Common myeloid progenitor, CD34-positive (primary cell): ENCODE data around the gene LIMCH1.
A peak's percentile ranks its signal among the peaks of the same experiment; 100 is the strongest.
"Not testable (repeated sequence)": the region's sequence is repeated elsewhere in the genome, so short reads cannot be mapped to it uniquely, and the experiment has no call there.

ENCODE experiments used
- CTCF ChIA-PET: fragments of 350-600 bp; sonication (Branson Sonifier 250); formaldehyde crosslinking; loops from one replicate; lab custom pipeline; 2021; ENCODE audit warnings: antibody characterized with exemption; lab: Charles Lee
- POLR2A ChIA-PET: fragments of 350-600 bp; sonication (Branson Sonifier 250); formaldehyde crosslinking; loops from one replicate; lab custom pipeline; 2021; ENCODE audit warnings: antibody characterized with exemption; lab: Charles Lee
- DNase-seq, 3 donors: peaks; one replicate each; pipeline versions ENCODE4 v3.0.0 to v3.0.0-alpha.2; 2013
- H3K27ac ChIP-seq, 2 experiments: 1 replicate in 1 of 2; 2 replicates in 1 of 2; pipeline ENCODE4 v1.7.0; 2013; ENCODE audit warnings: inconsistent platforms in 2 of 2, low read length in 2 of 2, mild to moderate bottlenecking in 2 of 2, low read depth in 1 of 2, moderate library complexity in 1 of 2; ENCODE audit not compliant: severe bottlenecking in 2 of 2, insufficient read depth in 1 of 2, poor library complexity in 1 of 2
- H3K27me3 ChIP-seq, 5 experiments: replicated peaks in 2 of 5; 1 replicate in 3 of 5; 2 replicates in 2 of 5; pipeline versions ENCODE4 v1.6.1 to v1.7.0; 2013; ENCODE audit warnings: low read length in 4 of 5, mild to moderate bottlenecking in 2 of 5, moderate library complexity in 2 of 5, inconsistent platforms in 1 of 5; ENCODE audit not compliant: insufficient read depth in 5 of 5, control insufficient read depth in 4 of 5
- H3K36me3 ChIP-seq, 4 experiments: 1 replicate in 2 of 4; 2 replicates in 2 of 4; pipeline versions ENCODE4 v1.6.1 to v1.7.0; 2013; ENCODE audit warnings: low read length in 3 of 4, control low read depth in 1 of 4, mild to moderate bottlenecking in 1 of 4; ENCODE audit not compliant: control insufficient read depth in 4 of 4, insufficient read depth in 4 of 4
- H3K4me1 ChIP-seq, 4 experiments: 1 replicate in 3 of 4; 2 replicates in 1 of 4; pipeline versions ENCODE4 v1.6.1 to v1.7.1; 2013; ENCODE audit warnings: low read length in 3 of 4, mild to moderate bottlenecking in 3 of 4, control low read depth in 1 of 4, inconsistent platforms in 1 of 4, moderate library complexity in 1 of 4; ENCODE audit not compliant: control insufficient read depth in 4 of 4, insufficient read depth in 4 of 4; ENCODE audit errors: control extremely low read depth in 1 of 4
- H3K4me3 ChIP-seq, 7 experiments: 1 replicate in 4 of 7; 2 replicates in 3 of 7; pipeline versions ENCODE4 v1.5.1 to v1.7.0; 2013; ENCODE audit warnings: mild to moderate bottlenecking in 7 of 7, low read length in 6 of 7, moderate library complexity in 6 of 7, inconsistent platforms in 2 of 7, low read depth in 2 of 7, control low read depth in 1 of 7; ENCODE audit not compliant: insufficient read depth in 4 of 7, control insufficient read depth in 1 of 7; ENCODE audit errors: extremely low read depth in 1 of 7
- H3K9me3 ChIP-seq, 5 experiments: 1 replicate in 4 of 5; 2 replicates in 1 of 5; pipeline versions ENCODE4 v1.6.1 to v1.7.1; 2013; ENCODE audit warnings: low read length in 4 of 5, mild to moderate bottlenecking in 2 of 5, inconsistent platforms in 1 of 5, low read depth in 1 of 5, moderate library complexity in 1 of 5; ENCODE audit not compliant: control insufficient read depth in 4 of 5, insufficient read depth in 2 of 5; ENCODE audit errors: control extremely low read depth in 1 of 5
- WGBS: methylation state at CpG from one replicate; pipeline ENCODE4 v1.1.5; 2013; ENCODE audit not compliant: insufficient coverage; 5-methylcytosine and 5-hydroxymethylcytosine counted together

Gene LIMCH1

DNA sequence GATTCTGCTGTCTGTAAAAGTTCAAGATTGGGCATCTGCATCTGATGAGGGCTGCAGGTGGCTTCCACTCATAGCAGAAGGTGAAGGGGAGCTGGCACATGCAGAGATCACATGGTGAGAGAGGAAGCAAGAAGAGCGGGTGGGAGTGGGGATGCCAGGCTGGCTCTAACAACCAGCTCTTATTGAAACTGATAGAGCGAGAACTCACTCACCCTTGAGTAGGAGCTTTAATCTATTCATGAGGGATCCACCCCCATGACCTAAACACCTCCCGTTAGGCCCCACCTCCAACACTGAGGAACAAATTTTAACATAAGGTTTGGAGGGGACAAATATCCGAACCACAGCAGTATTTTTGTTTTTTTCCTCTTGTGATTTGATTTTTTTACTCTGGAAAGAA lies 164.8 kb downstream of the LIMCH1 start:
- H3K27ac ChIP-seq: no peak overlapping the region
- no peaks in the 10 kb centered on the region for H3K36me3 ChIP-seq
- POLR2A ChIA-PET: no interaction called here
- H3K4me3 ChIP-seq: no peak overlapping the region
- H3K4me1 ChIP-seq: no peaks in the 10 kb centered on the region
- no CpG with 5 or more reads among the region's 4 CpGs for WGBS
- DNase-seq: no peak
- peaks cover 0 to 1% (median 0%) of the 10 kb centered on the region in 5 experiments for H3K9me3 ChIP-seq
- H3K27me3 ChIP-seq: peaks cover 2 to 29% (median 9%) of the 10 kb centered on the region in 5 experiments
- CTCF ChIA-PET: interaction anchor here (1.1 to 1.6 kb wide), 2 partner anchors 10 to 30 kb away, joined by 3 read pairs; no protein-coding TSS in a partner anchor

DNA sequence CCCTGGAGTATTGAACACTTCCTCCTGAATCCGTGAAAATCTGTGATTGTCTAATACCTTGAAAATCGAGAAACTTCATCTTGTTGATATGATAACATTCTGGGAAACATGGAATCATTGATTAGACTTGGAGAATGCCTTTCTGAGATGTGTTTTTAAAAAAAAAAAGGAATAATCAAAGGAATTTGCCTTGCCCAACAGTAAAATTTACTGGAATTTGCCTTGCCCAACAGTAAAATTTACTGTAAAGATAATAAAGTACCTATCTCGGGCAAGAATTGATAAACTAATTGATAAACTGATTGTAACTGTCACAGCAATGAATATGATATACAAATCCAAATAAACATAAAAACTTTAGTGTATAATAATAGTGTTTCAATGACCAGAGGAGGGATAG lies 165.8 kb downstream of the LIMCH1 start:
- Histone ChIP-seq H3K9me3 (peaks cover 0 to 1% (median 0%) of the 10 kb centered on the region in 5 experiments), H3K27me3 (peaks cover 2 to 38% (median 9%) of the 10 kb centered on the region in 5 experiments), H3K4me3 (no peak overlapping the region), H3K4me1 (no peaks in the 10 kb centered on the region), H3K36me3 (no peaks in the 10 kb centered on the region), H3K27ac (no peak overlapping the region)
- 94% methylated on average over 2 of the region's 3 CpGs for WGBS
- no peak for DNase-seq
- ChIA-PET CTCF (interaction anchor here (1.6 kb wide), 1 partner anchor 29 kb away, joined by 3 read pairs; no protein-coding TSS in a partner anchor), POLR2A (no interaction called here)

DNA sequence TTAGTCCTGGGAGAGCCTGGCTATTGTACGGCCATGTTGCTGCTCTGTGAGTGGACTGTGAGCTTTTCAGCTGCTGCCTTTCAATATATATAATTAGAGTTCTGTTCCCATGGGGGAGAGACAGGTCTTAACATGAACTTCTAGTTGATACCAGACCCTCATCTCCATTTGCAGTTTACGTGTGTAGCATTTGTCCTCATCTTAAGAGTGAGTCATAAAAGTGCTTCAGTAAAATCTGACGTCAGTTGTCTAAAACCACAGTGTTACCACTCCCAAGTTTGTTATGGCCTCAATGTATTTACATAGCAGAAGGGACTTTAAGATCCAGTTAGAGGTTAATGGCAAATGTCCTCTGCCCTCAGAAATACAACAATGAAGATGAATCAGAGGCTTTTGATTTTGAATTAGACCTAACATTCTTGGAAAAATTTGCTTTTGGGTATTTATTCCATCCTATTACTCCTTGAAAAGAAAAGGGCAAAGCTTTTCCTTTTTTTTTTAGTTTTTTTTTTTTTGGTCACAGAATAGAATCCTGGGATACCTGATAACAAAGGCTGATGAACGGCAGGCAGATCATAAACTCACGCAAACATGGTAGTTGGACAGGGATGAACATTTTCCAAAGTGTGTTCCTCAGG lies 172.0 kb downstream of the LIMCH1 start:
- peaks cover 0 to 35% (median 9%) of the 10 kb centered on the region in 5 experiments for H3K27me3 ChIP-seq
- ChIA-PET CTCF (no interaction called here), POLR2A (no interaction called here)
- H3K4me3 ChIP-seq: no peak overlapping the region
- DNase-seq: peak in 1 of 3 donors; percentile 6
- H3K9me3 ChIP-seq: peaks cover 0 to 1% (median 0%) of the 10 kb centered on the region in 5 experiments
- no peaks in the 10 kb centered on the region for H3K36me3 ChIP-seq
- H3K27ac ChIP-seq: no peak overlapping the region
- no peaks in the 10 kb centered on the region for H3K4me1 ChIP-seq
- WGBS: 88% methylated on average over 1 of the region's 5 CpGs

DNA sequence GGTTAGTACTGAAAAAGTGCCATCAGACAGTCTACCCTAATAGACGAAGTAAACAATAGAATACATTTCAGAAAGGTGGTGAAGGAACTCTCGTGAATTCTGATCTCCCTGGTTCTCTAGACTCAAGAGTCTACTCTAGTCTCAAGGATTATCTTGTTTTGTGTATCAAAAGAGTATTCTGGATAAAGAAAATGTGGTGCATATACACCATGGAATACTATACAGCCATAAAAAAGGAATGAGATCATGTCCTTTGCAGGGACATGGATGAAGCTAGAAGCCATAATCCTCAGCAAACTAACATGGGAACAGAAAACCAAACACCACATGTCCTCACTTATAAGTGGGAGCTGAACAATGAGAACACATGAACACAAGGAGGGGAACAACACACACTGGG lies 173.7 kb downstream of the LIMCH1 start:
- H3K36me3 ChIP-seq, H3K4me3 ChIP-seq, H3K9me3 ChIP-seq, H3K4me1 ChIP-seq, DNase-seq, POLR2A ChIA-PET, H3K27ac ChIP-seq: not testable (repeated sequence)
- WGBS: no CpG with 5 or more reads among the region's 2 CpGs
- CTCF ChIA-PET: interaction anchor here (1.4 kb wide), 1 partner anchor 453 kb away, joined by 4 read pairs; no protein-coding TSS in a partner anchor
- peaks cover 0 to 34% (median 7%) of the 10 kb centered on the region in 5 experiments for H3K27me3 ChIP-seq

DNA sequence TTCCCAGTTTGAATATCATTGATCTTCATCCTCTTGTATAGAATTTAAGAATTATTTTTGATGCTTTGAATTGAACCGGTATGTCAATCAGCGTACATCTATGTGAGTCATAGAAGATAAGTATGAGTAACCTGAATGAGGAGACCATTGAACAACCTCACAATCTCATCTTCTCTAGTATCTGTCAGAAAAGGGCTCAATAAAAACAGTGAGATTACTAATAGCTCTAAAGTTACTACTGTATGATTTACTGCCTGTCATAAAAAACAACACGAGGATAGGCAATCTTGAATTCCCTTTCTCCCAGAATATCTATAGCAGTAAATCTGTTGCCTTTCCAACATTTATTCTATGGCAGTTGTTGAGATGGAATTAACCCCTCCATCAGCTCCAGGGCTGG lies 174.5 kb downstream of the LIMCH1 start:
- POLR2A ChIA-PET: interaction anchor here (0.6 kb wide), 1 partner anchor 19 kb away, joined by 4 read pairs; no protein-coding TSS in a partner anchor
- peaks cover 0 to 26% (median 7%) of the 10 kb centered on the region in 5 experiments for H3K27me3 ChIP-seq
- no peaks in the 10 kb centered on the region for H3K36me3 ChIP-seq
- H3K4me3 ChIP-seq: no peak overlapping the region
- H3K9me3 ChIP-seq: peaks cover 0 to 1% (median 0%) of the 10 kb centered on the region in 5 experiments
- no CpG with 5 or more reads among the region's 3 CpGs for WGBS
- no peak overlapping the region for H3K27ac ChIP-seq
- no peaks in the 10 kb centered on the region for H3K4me1 ChIP-seq
- DNase-seq: no peak
- CTCF ChIA-PET: interaction anchor here (1.4 kb wide), 1 partner anchor 454 kb away, joined by 4 read pairs; no protein-coding TSS in a partner anchor

DNA sequence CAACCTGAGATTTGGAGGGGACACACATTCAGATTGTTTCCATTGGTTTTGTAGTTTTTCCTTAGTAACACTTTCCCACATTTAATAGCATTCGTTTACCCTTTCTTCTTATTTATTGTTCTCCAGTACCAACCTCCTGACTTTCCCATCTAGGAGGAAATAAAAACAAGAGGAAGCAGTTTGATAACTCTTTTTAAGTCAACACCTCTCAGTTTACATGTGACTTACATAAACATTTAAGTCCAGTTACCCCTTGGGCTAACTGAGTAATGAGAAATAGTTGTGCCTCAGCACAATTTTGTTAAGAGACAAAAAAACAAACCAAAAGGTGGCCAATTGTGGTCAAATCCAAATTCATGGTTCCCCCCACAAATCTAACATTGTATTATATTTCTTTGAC lies 175.8 kb downstream of the LIMCH1 start:
- H3K27me3 ChIP-seq: peaks cover 5 to 23% (median 7%) of the 10 kb centered on the region in 5 experiments
- no peak overlapping the region for H3K27ac ChIP-seq
- no peak overlapping the region for H3K4me3 ChIP-seq
- peaks cover 0 to 1% (median 0%) of the 10 kb centered on the region in 5 experiments for H3K9me3 ChIP-seq
- ChIA-PET POLR2A (no interaction called here), CTCF (no interaction called here)
- no peaks in the 10 kb centered on the region for H3K36me3 ChIP-seq
- no peak for DNase-seq
- H3K4me1 ChIP-seq: no peaks in the 10 kb centered on the region
- 78% methylated on average over 1 of the region's 1 CpG for WGBS

DNA sequence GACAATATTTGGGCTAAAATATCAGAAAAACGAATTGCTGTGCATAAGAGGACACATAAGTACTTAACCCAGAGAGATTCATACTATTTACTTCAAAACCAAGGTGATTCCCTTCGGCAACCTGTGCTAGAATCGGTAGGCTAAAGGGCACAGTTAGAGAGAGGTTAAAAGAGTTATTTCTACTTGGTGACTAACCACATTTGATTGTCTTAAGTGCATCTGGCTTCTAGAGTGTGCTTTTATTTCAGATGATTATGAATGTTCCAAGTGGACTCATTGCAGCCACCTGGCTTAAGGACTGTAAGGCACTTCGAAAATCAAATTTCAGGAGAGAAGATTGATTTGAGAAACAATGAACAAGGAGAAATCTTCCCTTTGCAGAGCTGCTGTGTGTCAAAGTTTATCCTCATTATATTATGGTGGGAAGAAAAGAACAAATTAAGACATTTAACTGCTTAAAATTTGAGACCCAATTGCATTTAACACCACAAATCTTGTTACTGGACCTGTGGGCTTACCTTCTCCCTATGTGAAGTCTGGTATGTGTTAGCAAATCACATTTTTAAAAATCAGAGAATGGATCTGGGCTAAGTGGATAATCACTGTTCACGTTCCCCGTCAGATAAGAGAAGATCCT lies 176.5 kb downstream of the LIMCH1 start:
- H3K36me3 ChIP-seq: no peaks in the 10 kb centered on the region
- H3K4me1 ChIP-seq: no peaks in the 10 kb centered on the region
- WGBS: 100% methylated on average over 1 of the region's 6 CpGs
- no peak for DNase-seq
- ChIA-PET POLR2A (no interaction called here), CTCF (no interaction called here)
- H3K27ac ChIP-seq: no peak overlapping the region
- peaks cover 2 to 21% (median 6%) of the 10 kb centered on the region in 5 experiments for H3K27me3 ChIP-seq
- H3K9me3 ChIP-seq: peaks cover 0 to 1% (median 0%) of the 10 kb centered on the region in 5 experiments
- no peak overlapping the region for H3K4me3 ChIP-seq
